Right lobe of liver (tissue), 4 donors: ENCODE results near the gene STAC2.

Experiments used
- CTCF ChIP-seq, 4 donors: fragments of 200-600 bp in 3 of 4; fragments of 450-650 bp in 1 of 4; IDR thresholded peaks; one replicate each; pipeline versions ENCODE4 v1.5.1 to v1.8.0; 2016 to 2022; ENCODE audit warnings: antibody characterized with exemption in 4 of 4, mild to moderate bottlenecking in 2 of 4
- POLR2A ChIP-seq: fragments of 450-650 bp; IDR thresholded peaks from one replicate; pipeline ENCODE4 v1.6.1; 2017; ENCODE audit warnings: antibody characterized with exemption, mild to moderate bottlenecking
- donor health status: DM: no; HTN: no; CAD: no.
- donor health status: DM: no; HTN: no; CAD: no.
- donor health status: DM: no; HTN: yes; CAD: no.

GRCh38 chr17:39221572-39221971, 4.2 kb downstream of the STAC2 start:
- TF ChIP-seq CTCF (IDR thresholded peaks at IDR 0.05) (no peak), POLR2A (no peak)
